ENCODE measurements around the gene SLC29A3. TPM values are rescaled to one million over a fixed set of nuclear protein-coding genes. Genes with fewer than 3 reads are reported as not detected.
"Not testable (repeated sequence)": the region's sequence is repeated elsewhere in the genome, so short reads cannot be mapped to it uniquely, and the experiment has no call there.

SLC29A3 gene
- total RNA-seq, 1 experiment from 2014 or later, result 35.7 TPM

DNA sequence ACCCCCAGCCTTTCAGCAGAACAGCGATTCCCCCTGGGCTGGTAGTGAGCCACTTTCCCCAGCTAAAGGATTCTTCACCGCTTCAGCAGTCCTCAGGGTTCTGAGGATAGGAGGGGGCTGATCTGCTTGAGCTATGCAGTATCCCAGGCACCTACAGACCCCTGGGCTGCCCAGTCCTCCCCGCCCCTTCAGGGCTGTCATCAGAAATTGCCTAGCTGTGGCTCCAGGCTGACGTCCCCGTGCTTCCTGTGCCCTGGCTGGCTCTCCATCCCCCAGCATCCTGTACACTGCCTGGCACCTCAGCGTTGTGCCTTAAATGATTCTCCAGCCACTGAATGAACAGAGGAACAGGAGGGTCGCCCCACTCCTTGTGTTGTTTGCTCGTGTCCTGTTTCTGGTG is 39.2 kb downstream of the SLC29A3 start:
- no peak overlapping the region for H2AFZ ChIP-seq
- no peak overlapping the region for H3K27ac ChIP-seq
- no peak for TF ChIP-seq EZH2 (IDR thresholded peaks at IDR 0.05; ENCODE audit: low read depth)
- peaks cover 6% of the 10 kb centered on the region; the same call in 1 of the 2 replicates for H3K36me3 ChIP-seq (ENCODE audit: low read depth)
- intact Hi-C loops (cut with micrococcal nuclease; ENCODE audit: unreplicated experiment), result no loop called here
- no peaks in the 10 kb centered on the region for H3K9me2 ChIP-seq (ENCODE audit: insufficient read depth)
- BruUV-seq (replicated peaks), result no TSS peak
- H4K20me1 ChIP-seq (ENCODE audit: insufficient read depth), result no peaks in the 10 kb centered on the region
- H3K4me3 ChIP-seq, result no peak overlapping the region
- no peak for DNase-seq
- peaks cover 5% of the 10 kb centered on the region for H3K4me1 ChIP-seq (replicated peaks; ENCODE audit: insufficient read depth)
- H3K79me2 ChIP-seq (ENCODE audit: low read depth), result no peaks in the 10 kb centered on the region
- no peaks in the 10 kb centered on the region for H3K27me3 ChIP-seq (ENCODE audit: insufficient read depth, low read depth)
- no peak overlapping the region for H3K4me2 ChIP-seq
- H3K9me3 ChIP-seq (ENCODE audit: insufficient read depth, low read depth), result no peaks in the 10 kb centered on the region
- ChIA-PET POLR2A (ENCODE audit: unreplicated experiment) (no interaction called here), CTCF (no interaction called here)
- peaks cover 4% of the 10 kb centered on the region for H3F3A ChIP-seq (ENCODE audit: insufficient read depth, low read depth)

GRCh38 chr10:71358906-71359305 is 39.8 kb downstream of the SLC29A3 start:
- BruUV-seq (replicated peaks); H3K79me2 ChIP-seq (ENCODE audit: low read depth); H4K20me1 ChIP-seq (ENCODE audit: insufficient read depth); POLR2A ChIA-PET (ENCODE audit: unreplicated experiment); H3K27ac ChIP-seq; H3K4me2 ChIP-seq; DNase-seq; H3K9me2 ChIP-seq (ENCODE audit: insufficient read depth); H3K36me3 ChIP-seq (ENCODE audit: low read depth); H3F3A ChIP-seq (ENCODE audit: insufficient read depth, low read depth); H2AFZ ChIP-seq; intact Hi-C loops (cut with micrococcal nuclease; ENCODE audit: unreplicated experiment); CTCF ChIA-PET; H3K4me3 ChIP-seq; H3K9me3 ChIP-seq (ENCODE audit: insufficient read depth, low read depth); H3K27me3 ChIP-seq (ENCODE audit: insufficient read depth, low read depth): not testable (repeated sequence)
- H3K4me1 ChIP-seq (replicated peaks; ENCODE audit: insufficient read depth), result peaks cover 11% of the 10 kb centered on the region

- Histone ChIP-seq H3K9me3 (ENCODE audit: insufficient read depth, low read depth) (no peaks in the 10 kb centered on the region), H3K4me1 (replicated peaks; ENCODE audit: insufficient read depth) (peaks cover 17% of the 10 kb centered on the region), H4K20me1 (ENCODE audit: insufficient read depth) (no peaks in the 10 kb centered on the region), H3F3A (ENCODE audit: insufficient read depth, low read depth) (peaks cover 13% of the 10 kb centered on the region), H3K9me2 (ENCODE audit: insufficient read depth) (no peaks in the 10 kb centered on the region), H2AFZ (no peak overlapping the region), H3K36me3 (ENCODE audit: low read depth) (peaks cover 6% of the 10 kb centered on the region; the same call in 1 of the 2 replicates), H3K27ac (no peak overlapping the region), H3K4me3 (no peak overlapping the region), H3K27me3 (ENCODE audit: insufficient read depth, low read depth) (no peaks in the 10 kb centered on the region), H3K4me2 (no peak overlapping the region), H3K79me2 (ENCODE audit: low read depth) (no peaks in the 10 kb centered on the region)
- ChIA-PET CTCF (no interaction called here), POLR2A (ENCODE audit: unreplicated experiment) (no interaction called here)
- intact Hi-C loops (cut with micrococcal nuclease; ENCODE audit: unreplicated experiment), result no loop called here
- no peak for DNase-seq
- no peak for TF ChIP-seq EZH2 (IDR thresholded peaks at IDR 0.05; ENCODE audit: low read depth)
- TF ChIP-seq, protein P1, sequence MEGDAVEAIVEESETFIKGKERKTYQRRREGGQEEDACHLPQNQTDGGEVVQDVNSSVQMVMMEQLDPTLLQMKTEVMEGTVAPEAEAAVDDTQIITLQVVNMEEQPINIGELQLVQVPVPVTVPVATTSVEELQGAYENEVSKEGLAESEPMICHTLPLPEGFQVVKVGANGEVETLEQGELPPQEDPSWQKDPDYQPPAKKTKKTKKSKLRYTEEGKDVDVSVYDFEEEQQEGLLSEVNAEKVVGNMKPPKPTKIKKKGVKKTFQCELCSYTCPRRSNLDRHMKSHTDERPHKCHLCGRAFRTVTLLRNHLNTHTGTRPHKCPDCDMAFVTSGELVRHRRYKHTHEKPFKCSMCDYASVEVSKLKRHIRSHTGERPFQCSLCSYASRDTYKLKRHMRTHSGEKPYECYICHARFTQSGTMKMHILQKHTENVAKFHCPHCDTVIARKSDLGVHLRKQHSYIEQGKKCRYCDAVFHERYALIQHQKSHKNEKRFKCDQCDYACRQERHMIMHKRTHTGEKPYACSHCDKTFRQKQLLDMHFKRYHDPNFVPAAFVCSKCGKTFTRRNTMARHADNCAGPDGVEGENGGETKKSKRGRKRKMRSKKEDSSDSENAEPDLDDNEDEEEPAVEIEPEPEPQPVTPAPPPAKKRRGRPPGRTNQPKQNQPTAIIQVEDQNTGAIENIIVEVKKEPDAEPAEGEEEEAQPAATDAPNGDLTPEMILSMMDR (conservative IDR thresholded peaks at IDR 0.05), result no peak
- BruUV-seq (replicated peaks), result no TSS peak
Measured at GRCh38 chr10:71359364-71360046, 40.4 kb downstream of the SLC29A3 start.

GRCh38 chr10:71360735-71361134 is 41.7 kb downstream of the SLC29A3 start:
- no peak overlapping the region for H3K4me3 ChIP-seq
- TF ChIP-seq, protein P1 (conservative IDR thresholded peaks at IDR 0.05), result no peak
- TF ChIP-seq EZH2 (IDR thresholded peaks at IDR 0.05; ENCODE audit: low read depth), result no peak
- no peak overlapping the region for H3K4me2 ChIP-seq
- H2AFZ ChIP-seq, result no peak overlapping the region
- DNase-seq, result no peak
- BruUV-seq (replicated peaks), result no TSS peak
- ChIA-PET POLR2A (ENCODE audit: unreplicated experiment) (no interaction called here), CTCF (interaction anchor here (0.6 kb wide), 2 partner anchors 32 to 299 kb away, joined by 3 to 22 read pairs; no protein-coding TSS in a partner anchor)
- peaks cover 24% of the 10 kb centered on the region for H3K4me1 ChIP-seq (replicated peaks; ENCODE audit: insufficient read depth)
- H3K36me3 ChIP-seq (ENCODE audit: low read depth), result 0 out of 2 replicates have a peak, but pooled peaks cover 3% of the 10 kb centered on the region
- H3K27ac ChIP-seq, result no peak overlapping the region
- H3F3A ChIP-seq (ENCODE audit: insufficient read depth, low read depth), result peaks cover 26% of the 10 kb centered on the region
- intact Hi-C loops (cut with micrococcal nuclease; ENCODE audit: unreplicated experiment), result no loop called here
- H4K20me1 ChIP-seq (ENCODE audit: insufficient read depth), result no peaks in the 10 kb centered on the region
- no peaks in the 10 kb centered on the region for H3K9me2 ChIP-seq (ENCODE audit: insufficient read depth)
- no peaks in the 10 kb centered on the region for H3K27me3 ChIP-seq (ENCODE audit: insufficient read depth, low read depth)
- no peaks in the 10 kb centered on the region for H3K79me2 ChIP-seq (ENCODE audit: low read depth)
- H3K9me3 ChIP-seq (ENCODE audit: insufficient read depth, low read depth), result no peaks in the 10 kb centered on the region
